SK-N-SH treated with all-trans-retinoic acid at 6 μM for 48 hours (cell line): Measurements from ENCODE around the gene COL19A1.

Experiments used
- ARNTL ChIP-seq: fragments of 450-650 bp; formaldehyde crosslinking; IDR thresholded peaks from 2 replicates; pipeline ENCODE4 v1.5.0; 2020; ENCODE audit warnings: low read depth, mild to moderate bottlenecking, moderate library complexity, borderline replicate concordance
- OSR1 ChIP-seq: fragments of 250-450 bp; sonication (Bioruptor Pico); IDR thresholded peaks from 2 replicates; pipeline ENCODE4 v1.8.0; 2022; ENCODE audit warnings: moderate library complexity, mild to moderate bottlenecking, inconsistent platforms
- POU6F1 ChIP-seq: fragments of 250-450 bp; sonication (Bioruptor Pico); IDR thresholded peaks from 2 replicates; pipeline ENCODE4 v1.8.0; 2021; ENCODE audit warnings: low read depth, mild to moderate bottlenecking, moderate library complexity, borderline replicate concordance
- TOX ChIP-seq: fragments of 250-450 bp; sonication (Bioruptor Pico); IDR thresholded peaks from 2 replicates; pipeline ENCODE4 v1.8.0; 2021; ENCODE audit warnings: mild to moderate bottlenecking, moderate library complexity, borderline replicate concordance
- ZFP30 ChIP-seq: fragments of 450-650 bp; formaldehyde crosslinking; IDR thresholded peaks from 2 replicates; pipeline ENCODE4 v1.5.0; 2022; ENCODE audit warnings: mild to moderate bottlenecking, moderate library complexity
- ZNF565 ChIP-seq: fragments of 450-650 bp; formaldehyde crosslinking; conservative IDR thresholded peaks from 2 replicates; pipeline ENCODE4 v1.5.0; 2020; ENCODE audit warnings: low read depth, mild to moderate bottlenecking, moderate library complexity

GRCh38 chr6:70184723-70185122 lies 318.4 kb downstream of the COL19A1 start:
- TF ChIP-seq ARNTL (CRISPR knock-in tag) (no peak), OSR1 (CRISPR knock-in tag) (no peak), POU6F1 (CRISPR knock-in tag) (no peak), ZFP30 (CRISPR knock-in tag) (no peak), TOX (CRISPR knock-in tag) (no peak), ZNF565 (no peak)
